HG02588 (cell line): ENCODE measurements around the gene BLCAP.
"Not testable (repeated sequence)": the region's sequence is repeated elsewhere in the genome, so short reads cannot be mapped to it uniquely, and the experiment has no call there.

ENCODE experiments used
- ATAC-seq: cut with Tn5 transposase; IDR thresholded peaks from one replicate; pipeline ENCODE4 v1.9.1; 2021; ENCODE audit warnings: mild to moderate bottlenecking, moderate library complexity; ENCODE audit not compliant: unreplicated experiment

BLCAP gene, protein sequence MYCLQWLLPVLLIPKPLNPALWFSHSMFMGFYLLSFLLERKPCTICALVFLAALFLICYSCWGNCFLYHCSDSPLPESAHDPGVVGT

DNA sequence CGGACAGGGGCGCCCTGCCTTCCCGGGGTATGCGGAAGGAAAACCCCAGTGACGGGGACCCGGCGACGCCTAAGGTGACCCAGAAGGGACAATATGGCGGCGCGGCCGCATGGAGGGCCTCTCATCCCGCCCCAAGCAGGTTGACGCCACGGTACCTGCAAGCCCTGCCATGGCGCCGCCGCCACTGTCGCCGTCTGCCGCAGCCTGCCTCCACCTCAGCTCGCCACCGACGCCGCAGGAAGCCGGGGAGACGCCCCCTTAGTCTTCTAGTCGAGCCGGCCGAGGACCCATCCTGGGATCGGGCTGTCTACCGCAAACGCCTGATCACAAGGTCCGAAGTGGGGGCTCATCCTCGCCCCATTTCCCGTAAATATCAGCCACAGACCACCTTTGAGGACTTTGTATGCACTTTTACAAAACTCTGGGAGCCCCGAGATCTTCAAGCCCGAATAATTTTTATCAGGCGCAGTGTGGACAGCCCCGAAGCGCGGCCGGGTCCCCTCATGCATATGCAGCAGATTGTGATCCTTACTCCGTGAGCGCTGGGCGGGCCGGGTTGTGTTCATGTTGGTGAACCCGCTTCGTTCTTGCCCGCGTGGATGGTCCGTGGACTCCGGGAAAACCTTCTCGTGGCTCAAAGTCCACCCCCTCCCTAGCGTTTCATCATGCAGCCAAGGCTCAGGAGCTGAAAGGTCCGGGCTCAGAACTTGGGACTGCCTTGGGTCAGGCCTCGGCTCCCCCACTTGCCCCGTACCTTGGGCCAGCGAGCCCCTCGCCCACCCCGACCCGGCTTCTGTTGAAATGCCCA lies at the start of gene BLCAP:
Gene BLCAP, minus strand, starts transcription at position 239 of the 808 bp plus-strand sequence. CDS start 8,702 bp downstream, outside the sequence.
- peak; percentile 72 for ATAC-seq

DNA sequence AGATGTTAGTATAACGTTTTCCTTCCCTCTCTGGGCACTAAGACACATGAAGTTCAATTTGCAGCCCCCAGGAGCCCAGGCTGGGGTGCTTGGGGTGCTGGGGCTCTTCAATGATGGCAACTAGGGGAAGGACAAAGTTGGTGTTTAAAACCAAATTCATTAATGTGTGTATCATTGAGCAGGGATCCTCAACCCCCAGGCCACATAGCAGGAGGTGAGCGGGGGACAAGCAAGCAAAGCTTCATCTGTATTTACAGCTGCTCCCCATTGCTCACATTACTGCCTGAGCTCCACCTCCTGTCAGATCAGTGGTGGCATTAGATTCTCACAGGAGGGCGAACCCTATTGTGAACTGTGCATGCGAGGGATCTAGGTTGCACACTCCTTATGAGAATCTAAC lies 49.8 kb upstream of the BLCAP start:
- not testable (repeated sequence) for ATAC-seq

DNA sequence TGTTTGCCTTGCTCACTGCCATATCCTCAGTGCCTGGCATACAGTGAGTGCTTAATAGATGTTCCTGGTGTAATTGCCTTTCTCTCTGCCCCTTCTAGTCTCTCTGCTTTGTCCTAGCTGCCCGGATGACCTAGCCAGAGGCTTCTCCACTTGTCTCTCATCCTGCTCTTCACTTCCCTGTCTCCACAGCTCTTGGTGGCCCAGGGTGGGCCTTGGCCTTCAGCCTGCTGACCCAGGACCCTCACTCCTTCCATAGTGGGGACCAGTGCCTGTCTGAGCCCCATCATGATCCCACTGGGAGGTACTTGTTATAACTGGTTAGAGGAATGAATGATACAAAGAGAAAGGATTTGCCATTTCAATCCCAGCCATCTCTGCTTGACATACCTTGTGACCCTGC lies 49.2 kb upstream of the BLCAP start:
- ATAC-seq, result no peak

DNA sequence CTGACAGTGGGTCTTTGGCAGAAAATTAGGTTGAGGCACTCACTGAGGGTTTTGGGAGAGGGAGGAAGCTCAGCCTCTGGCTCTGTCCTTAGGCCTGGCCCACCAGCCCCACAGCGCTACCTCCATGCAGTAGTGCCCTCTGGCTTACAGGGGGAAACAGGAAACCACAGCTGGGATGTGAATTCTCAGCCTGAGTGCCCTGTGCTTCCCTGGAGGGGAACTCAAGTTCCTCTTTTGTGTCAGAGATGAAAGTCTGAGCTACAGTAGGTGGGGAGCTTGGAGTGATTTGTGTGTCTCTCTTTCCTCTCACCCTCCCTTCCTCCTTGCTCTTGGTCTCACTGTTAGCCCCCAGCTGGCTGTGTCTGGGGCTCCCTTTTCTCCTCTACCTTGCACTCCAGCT lies 48.2 kb upstream of the BLCAP start:
- no peak for ATAC-seq

DNA sequence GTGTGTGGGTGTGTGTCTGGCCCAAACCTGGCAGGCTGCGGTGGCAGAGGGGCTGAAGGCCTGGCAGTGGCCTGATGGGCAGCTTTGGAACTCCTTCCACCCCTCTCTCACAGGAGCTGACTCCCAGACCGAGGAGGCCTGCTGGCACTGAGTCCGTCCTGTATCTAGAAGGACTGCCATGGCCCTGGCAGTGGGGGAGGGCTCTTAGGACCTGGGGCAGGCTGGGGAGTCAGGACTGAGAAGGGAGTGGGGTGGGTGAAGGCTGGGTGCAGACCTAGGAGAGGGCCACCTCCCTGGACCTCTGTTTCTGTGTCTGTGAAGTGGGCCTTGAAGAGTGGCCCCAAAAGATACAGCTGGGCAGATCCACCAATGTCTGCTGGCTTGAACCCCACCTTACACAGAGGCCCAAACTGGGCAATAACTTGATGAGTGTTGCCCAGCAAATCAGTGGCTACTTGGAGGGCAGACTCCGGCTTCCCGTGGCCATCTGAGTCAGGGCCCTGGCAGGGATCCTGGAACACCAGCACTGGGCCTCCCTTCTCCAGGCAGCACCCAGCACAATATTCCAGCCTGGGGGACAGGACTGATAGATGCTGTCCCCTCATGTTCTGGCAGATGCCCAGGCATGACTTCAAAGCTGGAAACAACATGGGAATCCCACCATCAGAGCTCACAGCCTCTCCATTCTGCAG lies 46.7 kb upstream of the BLCAP start:
- no peak for ATAC-seq

DNA sequence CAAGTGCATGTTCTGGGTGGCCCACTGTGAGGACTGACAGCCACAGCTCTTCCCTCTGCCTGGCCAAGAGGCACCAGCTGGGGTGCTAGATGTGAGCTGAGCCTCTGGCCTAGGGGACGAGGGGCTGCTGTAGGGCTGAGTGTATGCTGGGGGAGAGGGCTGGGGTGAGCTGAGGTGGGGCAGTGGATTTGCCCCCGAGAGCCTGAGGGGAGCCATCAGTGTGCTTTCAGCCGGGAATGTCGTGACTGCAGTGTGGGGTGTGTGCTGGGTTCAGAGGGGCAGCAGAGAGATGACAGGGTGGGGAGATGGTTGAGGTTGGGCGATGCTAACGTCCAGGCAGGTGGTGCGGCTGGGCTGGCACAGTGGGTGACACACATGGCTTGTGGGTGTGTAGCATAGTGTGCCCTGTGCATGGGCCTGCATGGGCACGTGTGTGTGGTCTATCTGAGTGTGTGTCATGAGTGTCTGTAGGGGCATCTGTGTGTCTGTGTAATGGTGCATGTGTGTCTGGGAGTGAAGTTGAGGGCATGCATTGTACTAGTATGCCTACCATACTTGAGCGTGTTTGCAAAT lies 46.0 kb upstream of the BLCAP start:
- no peak for ATAC-seq

DNA sequence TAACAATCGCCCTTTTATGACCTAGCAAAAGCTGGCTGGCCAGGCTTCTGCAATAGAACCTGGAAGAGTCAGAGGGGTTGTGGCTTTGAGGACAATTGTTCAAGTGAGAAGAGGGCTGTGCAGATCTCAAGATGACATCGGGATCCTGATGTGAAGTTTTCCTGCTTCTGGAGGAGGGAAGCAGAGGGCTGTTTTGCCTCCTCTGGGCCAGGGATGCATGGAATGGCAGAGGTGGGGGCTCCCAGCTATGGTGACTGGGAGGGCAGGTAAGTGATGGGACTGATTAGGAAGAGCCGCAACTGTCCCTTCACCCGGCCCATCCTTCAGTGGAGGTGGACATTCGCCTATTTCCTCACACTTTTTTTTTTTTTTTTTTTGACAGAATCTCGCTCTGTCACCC lies 43.4 kb upstream of the BLCAP start:
- no peak for ATAC-seq

DNA sequence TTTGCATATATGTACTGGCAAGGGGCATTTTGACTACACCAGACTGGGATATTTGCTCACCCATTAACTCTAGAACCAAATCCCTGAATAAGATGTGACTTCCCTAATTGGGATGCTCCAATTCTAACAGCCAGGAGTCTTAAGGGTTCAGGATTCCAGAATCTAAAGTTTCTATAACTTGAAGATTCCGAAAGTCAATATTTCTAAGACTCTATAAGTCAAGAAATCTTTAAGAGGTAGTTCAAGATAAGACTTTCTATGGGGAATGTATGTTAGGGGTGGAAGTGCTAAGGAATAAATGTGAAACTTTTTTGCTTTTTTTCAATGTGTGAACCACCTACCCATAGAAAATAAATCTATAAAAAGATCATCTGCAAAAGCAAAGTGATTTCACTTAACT lies 42.7 kb upstream of the BLCAP start:
- no peak for ATAC-seq

DNA sequence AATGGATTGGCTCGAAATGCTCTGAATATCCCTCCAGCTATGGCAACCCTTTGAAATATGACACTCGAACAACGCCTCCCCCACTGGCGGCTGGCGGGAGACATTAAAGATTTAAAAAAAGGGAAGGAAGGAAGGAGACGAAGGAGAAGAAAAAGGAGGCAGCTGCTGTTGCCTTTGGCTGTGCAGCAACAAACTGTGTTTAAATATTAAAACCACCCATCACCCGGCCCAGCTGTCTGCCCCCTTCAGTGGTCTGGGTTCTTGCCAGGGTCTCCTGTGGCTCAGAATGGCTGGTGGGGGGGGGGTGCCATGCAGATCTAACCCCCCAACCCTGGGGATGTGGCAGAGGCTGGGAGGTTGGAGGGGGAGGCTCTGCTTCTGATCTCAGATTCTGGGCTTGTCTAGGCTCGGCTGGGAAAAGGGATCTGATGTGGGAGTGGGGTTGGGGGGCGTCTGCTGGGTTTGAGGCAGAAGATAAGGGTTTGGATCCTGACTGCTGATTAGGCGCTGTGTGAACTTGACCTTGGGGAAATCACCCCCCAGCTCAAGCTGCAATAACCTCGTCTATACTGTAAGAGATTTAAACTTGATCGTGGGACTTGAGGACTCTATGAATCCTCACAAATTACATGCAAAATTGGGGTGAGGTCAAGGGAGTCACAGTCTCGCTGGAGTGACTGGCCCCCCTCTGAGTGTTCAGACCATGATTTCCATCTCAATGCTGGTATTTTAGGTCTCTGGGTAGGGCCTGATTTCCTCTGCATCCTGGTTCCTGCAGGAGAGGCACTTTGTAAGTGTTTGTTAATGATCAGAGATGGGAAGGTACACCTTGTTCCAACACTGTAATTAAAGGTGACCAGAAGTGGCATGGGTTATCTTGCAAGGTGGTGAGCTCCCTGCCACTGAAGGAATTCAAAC lies 40.3 kb upstream of the BLCAP start:
- no peak for ATAC-seq

DNA sequence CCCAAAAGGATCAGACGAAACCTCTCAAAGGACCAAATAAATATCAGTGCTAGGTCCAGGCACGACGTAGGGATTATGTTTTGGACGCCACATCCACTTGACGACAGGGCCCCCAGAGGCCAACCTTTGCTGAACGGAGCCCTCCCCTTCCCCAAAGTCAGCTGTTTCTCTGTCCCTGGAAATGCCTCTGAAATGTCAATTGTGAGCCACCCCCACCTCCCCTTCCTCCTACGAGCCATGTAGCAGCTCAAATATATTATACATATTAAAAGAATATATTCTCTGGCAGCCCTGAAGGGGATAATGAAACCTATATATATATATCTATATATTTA lies 39.6 kb upstream of the BLCAP start:
- ATAC-seq, result no peak

DNA sequence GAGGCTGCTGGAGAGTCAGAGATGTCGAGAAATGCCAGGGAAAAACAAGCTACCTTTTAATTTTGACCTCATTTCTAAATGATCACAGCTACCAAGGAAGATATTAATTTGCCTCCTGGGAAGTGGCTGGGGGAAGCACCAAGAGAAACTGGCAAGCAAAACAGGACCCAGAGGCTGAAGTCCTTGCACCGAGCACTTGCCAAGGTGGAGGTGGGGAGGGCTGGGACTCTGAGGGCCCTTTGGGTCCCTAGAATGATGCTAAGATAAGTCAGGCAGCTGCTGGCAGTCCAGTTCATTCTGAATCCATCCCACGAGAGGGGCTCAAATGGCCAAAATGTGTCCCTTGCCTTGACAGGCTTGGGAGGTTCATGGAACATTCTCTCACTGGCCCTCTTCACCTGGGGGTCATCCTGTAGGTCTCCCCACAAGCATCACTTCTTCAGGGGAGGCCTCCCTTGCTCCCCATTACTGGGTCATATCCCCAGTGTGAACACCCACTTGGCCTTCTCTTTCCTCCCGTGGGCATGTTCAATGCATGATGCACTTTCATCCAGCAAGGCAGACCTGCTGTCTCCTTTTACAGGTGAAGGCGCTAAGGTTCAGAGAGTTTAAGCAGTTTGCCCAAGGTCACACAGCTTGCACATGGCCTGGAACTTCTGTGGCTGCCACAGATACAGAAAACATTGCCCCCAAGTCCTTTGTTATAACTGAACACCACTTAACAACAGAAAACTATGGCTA lies 39.1 kb upstream of the BLCAP start:
- no peak for ATAC-seq

DNA sequence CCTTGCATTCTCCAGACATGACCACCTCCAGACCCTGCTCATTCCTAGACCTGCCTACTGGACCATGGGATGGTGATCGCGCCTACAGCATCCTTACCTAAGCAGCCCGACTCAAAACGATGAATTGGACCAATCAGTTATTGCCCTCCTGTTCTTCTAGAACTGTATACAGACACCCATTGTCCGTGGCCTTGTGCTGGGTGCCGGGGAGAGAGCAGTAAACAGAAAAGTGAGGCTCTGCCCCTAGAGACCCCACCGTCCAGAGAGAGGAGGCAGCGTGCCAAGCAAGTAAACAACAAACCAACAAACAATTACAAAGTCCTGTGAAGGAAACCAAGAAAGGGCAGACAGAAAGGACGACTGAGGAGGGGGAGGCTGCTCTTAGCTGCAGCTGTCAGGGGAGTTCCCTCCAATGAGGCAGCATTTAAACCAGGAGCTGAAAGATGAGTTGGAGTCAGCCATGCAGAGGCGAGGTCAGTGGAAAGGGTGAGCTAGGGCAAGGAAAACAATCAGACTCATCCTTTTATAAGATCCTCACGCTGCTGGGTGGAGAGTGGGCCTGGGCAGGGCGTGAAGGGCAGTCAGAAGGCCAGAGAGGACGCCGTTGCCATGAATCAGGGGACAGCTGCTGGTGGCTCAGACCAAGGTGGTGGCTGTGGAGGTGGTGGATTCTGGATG lies 37.6 kb upstream of the BLCAP start:
- ATAC-seq, result no peak

DNA sequence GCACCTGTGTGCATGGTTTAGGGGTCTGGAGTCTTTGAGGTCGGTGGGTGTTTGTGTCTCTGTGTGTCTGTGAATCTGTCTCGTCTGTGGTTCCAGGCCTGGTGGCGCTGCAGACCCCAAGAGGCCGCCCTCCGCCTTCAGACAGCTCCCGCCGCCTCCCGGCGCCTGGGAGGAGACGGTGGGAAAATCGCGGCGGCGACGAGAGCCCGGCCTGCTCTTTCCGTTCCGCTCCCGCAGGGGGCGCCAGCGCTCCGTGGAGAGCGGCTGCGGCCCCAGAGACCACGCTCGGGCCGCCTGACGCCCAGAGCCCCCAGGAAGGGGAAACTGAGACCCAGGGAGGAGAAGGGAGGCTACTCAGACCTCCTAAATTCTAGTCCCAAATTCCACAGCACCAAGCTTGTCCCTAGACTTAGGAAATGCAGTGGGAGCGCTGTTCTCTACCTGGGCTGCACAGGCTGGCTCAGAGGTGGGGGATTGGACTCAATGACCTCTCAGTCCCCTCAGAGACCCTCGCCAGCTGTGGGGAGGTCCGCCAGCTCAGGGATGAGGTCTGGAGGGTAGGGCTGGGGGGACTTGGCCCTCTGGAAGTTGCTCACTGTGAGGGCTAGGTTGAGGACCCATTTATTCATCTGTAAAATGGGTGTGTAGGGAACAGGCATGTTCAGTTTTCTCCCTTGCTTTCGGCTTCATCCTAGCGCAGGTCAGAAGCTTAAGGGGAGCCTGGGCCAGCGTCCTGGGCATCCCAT lies 36.9 kb upstream of the BLCAP start:
- no peak for ATAC-seq

DNA sequence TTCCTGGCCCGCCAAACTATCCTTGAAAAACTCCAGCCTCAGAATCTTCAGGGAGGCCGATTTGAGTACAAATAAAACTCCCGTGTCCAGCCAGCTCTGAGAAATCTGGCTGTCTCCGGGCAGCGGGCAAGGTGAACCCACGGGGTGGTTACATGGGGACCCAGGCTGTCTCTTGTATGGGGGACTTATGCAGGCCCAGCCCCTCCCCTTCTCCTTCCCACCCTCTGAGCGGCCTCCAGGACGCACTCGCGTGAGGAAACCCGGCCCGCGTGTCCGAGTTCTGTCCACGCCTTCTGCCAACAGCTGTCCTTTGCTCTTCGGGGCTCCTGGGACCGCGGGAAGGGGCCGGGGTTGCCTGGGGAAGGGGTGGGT lies 36.3 kb upstream of the BLCAP start:
- ATAC-seq, result no peak

DNA sequence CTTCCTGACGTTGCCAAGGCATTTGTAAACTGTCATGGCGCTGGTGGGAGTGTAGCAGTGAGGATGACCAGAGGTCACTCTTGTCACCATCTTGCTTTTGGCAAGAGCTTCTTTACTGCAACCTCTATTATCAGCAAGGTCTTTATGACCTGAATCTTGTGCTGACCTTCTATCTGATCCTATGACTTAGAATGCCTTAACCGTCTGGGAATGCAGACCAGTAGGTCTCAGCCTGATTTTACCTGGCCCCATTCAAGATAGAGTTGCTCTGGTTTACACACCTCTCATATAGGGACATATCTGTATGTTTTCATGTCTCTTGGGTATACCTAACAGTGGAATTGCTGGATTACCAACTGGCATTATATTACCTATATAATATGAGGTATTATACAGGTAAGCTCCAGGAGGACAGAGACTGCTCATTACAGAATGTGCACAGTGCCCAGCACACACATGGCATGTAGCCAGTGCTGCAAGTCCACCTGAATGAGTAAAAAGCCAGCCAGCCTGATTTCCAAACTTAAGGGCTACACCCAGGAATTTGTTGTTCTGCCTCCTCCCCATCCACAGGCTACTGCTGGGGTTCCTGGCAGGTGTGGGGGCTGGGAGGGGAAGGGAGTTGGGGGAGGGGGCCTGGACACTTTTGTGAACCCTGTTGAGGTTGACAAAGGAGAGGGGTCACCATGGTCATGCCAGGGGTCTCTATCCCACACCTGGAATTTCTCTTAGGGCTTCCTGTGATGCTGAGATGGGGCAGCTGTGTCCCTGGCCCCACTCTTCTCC lies 35.2 kb upstream of the BLCAP start:
- ATAC-seq, result no peak

DNA sequence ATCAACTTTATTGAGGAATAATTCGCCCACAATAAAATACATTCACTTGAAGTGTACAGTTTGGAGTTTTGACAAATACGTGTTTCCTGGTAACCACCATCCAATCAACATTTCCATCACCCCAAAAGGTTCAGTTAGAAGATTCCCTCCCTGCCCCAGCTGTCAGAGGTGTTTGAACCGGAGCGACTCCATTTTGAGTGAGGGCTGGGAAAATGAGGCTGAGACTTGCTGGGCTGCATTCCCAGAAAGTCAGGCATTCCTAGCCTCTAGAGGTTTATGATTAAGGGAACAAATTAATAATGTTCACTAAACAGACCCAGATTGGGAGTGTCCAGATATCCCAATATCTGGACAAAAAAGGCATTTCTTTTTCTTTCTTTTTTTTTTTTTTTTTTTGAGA lies 33.0 kb upstream of the BLCAP start:
- ATAC-seq, result no peak

DNA sequence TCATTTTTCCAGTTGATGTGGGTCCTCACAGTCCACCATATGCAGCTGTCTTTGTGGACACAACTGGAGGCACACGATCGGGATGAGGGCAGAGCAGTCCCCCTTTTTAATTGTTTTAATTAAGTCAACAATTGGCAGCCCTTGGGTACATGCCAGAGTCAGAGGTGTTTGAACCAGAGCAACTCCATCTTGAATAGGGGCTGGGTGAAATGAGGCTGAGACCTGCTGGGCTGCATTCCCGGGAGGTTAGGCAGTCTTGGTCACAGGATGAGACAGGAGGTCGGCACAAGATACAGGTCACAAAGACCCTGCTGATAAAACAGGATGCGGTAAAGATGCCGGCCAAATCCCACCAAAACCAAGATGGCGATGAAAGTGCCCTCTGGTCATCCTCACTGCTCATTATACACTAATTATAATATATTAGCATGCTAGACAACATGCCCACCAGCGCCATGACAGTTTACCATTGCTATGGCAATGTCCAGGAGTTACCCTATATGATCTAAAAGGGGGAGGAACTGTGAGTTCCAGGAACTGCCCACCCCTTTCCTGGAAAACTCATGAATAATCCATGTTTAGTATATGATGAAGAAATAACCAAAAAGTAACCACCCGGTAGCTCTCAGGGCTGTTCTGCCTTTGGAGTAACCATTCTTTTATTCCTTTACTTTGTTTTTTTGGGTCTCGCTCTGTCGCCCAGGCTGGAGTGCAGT lies 31.8 kb upstream of the BLCAP start:
- ATAC-seq, result no peak

DNA sequence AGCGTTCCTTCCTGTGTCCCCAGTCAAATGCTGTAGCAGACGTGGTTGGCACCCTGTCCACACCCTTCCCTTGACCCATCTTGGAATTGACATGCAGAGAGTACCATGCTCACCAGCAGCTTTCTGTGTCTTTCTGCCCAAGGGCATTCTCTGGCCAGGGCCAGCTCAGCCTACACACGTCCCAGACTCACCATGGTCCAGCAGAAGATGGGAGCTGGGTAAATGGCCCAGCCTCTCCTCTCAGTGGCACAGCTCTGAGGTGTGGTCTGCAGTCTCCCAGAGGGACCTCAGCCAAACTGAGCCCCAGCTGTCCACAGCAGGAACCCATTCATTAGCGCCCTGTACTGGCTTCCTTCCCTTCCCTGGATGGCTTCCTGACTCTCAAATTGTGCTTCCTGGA lies 31.1 kb upstream of the BLCAP start:
- ATAC-seq, result no peak
